Measurements from ENCODE around the gene CDK13.

GRCh38 chr7:39958038-39958437 is 8.0 kb downstream of the CDK13 start:
- TF ChIP-seq POLR2A (IDR thresholded peaks at IDR 0.05): no peak
- TF ChIP-seq CTCF (IDR thresholded peaks at IDR 0.05): no peak

All from right lobe of liver (tissue), 4 donors.